Fibroblast of villous mesenchyme (primary cell): Measurements from ENCODE around the gene KPNA4. TPM values are rescaled to one million over a fixed set of nuclear protein-coding genes. Genes with fewer than 3 reads are reported as not detected.
"Not testable (repeated sequence)": the region's sequence is repeated elsewhere in the genome, so short reads cannot be mapped to it uniquely, and the experiment has no call there.

Experiments
- DNase-seq: peaks from one replicate; pipeline ENCODE4 v3.0.0-alpha.2; 2010; ENCODE audit warnings: low read depth
- H3K4me3 ChIP-seq: 2 replicates; pipeline ENCODE4 v1.5.1; 2011; ENCODE audit warnings: low read depth, mild to moderate bottlenecking, low read length
- CTCF ChIP-seq: IDR thresholded peaks from 2 replicates; pipeline ENCODE4 v1.5.1; 2012; ENCODE audit warnings: low read depth, mild to moderate bottlenecking, low read length; ENCODE audit not compliant: insufficient read depth
- total RNA-seq: library from RNA; depleted of rRNA; stranded (reverse); fragments of >200 nt; gene quantifications from 2 replicates; pipeline ENCODE4 v1.2.3, GENCODE V29; 2012

Gene KPNA4
- total RNA-seq, 1 donor: 61.3 TPM

- no peak for TF ChIP-seq CTCF
- H3K4me3 ChIP-seq: no peak overlapping the region
- DNase-seq: no peak
These were observed 39.9 kb upstream of the KPNA4 start for GRCh38 chr3:160605315-160605714.

GRCh38 chr3:160603845-160604244 lies 38.5 kb upstream of the KPNA4 start:
- DNase-seq, H3K4me3 ChIP-seq: not testable (repeated sequence)

GRCh38 chr3:160602259-160602658 lies 36.9 kb upstream of the KPNA4 start:
- H3K4me3 ChIP-seq: no peak overlapping the region
- DNase-seq: no peak
- TF ChIP-seq CTCF: no peak

- no peak overlapping the region for H3K4me3 ChIP-seq
- TF ChIP-seq CTCF: no peak
- DNase-seq: no peak
These were observed 35.9 kb upstream of the KPNA4 start for GRCh38 chr3:160601288-160601687.

- TF ChIP-seq CTCF: no peak
- no peak overlapping the region for H3K4me3 ChIP-seq
- no peak for DNase-seq
These were observed 33.5 kb upstream of the KPNA4 start for GRCh38 chr3:160598865-160599264.

- no peak for DNase-seq
- TF ChIP-seq CTCF: no peak
These were observed 22.7 kb upstream of the KPNA4 start for GRCh38 chr3:160588023-160588422.

GRCh38 chr3:160587105-160587504 lies 21.7 kb upstream of the KPNA4 start:
- H3K4me3 ChIP-seq: no peak overlapping the region
- no peak for DNase-seq
- no peak for TF ChIP-seq CTCF

More at GRCh38 chr3:160588023-160588422, 22.7 kb upstream of the KPNA4 start:
- H3K4me3 ChIP-seq: no peak overlapping the region

- no peak overlapping the region for H3K4me3 ChIP-seq
- no peak for TF ChIP-seq CTCF
- no peak for DNase-seq
These were observed 21.3 kb upstream of the KPNA4 start for GRCh38 chr3:160586679-160587078.
